ENCODE data around the gene GLIPR1L2. TPM values are rescaled to one million over a fixed set of nuclear protein-coding genes. Genes with fewer than 3 reads are reported as not detected.

GLIPR1L2 gene
- total and polyA plus RNA-seq, 10 of the 15 experiments (the other 5 are each of a cell fraction or from before 2014, with no cell fraction given) = 0.04 to 0.39 (median 0.09) TPM; not detected in 3

- Histone ChIP-seq H3K27me3 (replicated peaks in 1 of 2; ENCODE audit: control insufficient read depth in 2 of 2, insufficient read depth in 2 of 2, low read length in 1 of 2) (no peaks in the 10 kb centered on the region), H3K4me2 (ENCODE audit: control insufficient read depth, insufficient read depth) (no peak overlapping the region), H3K4me1 (ENCODE audit: control insufficient read depth, insufficient read depth, low read length) (no peaks in the 10 kb centered on the region), H3K9ac (ENCODE audit: control insufficient read depth, insufficient read depth, low read length) (no peak overlapping the region), H3K9me3 (replicated peaks; ENCODE audit: control insufficient read depth, insufficient read depth, low read length) (no peaks in the 10 kb centered on the region; the same call in 2 of the 3 replicates), H3K27ac (ENCODE audit: control insufficient read depth, insufficient read depth) (no peak overlapping the region), H3K4me3 (no peak overlapping the region), H3K79me2 (ENCODE audit: control insufficient read depth, insufficient read depth, low read length) (no peaks in the 10 kb centered on the region), H2AFZ (ENCODE audit: control insufficient read depth, low read depth, low read length) (no peak overlapping the region), H4K20me1 (ENCODE audit: control insufficient read depth, insufficient read depth) (no peaks in the 10 kb centered on the region), H3K36me3 (ENCODE audit: control insufficient read depth in 2 of 2, insufficient read depth in 2 of 2, low read length in 1 of 2) (no peaks in the 10 kb centered on the region)
- intact Hi-C loops (cut with micrococcal nuclease; ENCODE audit: unreplicated experiment) (loop anchor here (1.0 to 5.0 kb wide), 2 partner anchors 52 to 70 kb away; no protein-coding TSS in a partner anchor), in situ Hi-C loops (cut with MboI) (no loop called here)
- CTCF ChIA-PET = interaction anchor here (0.7 to 2.6 kb wide), 11 partner anchors 9 to 641 kb away, joined by 3 to 25 read pairs (median 3); partner anchors contain the start of gene GLIPR1L1
- POLR2A ChIA-PET = no interaction called here
- BruUV-seq (replicated peaks) = no TSS peak
- RAD21 ChIA-PET (ENCODE audit: unreplicated experiment) = interaction anchor here (0.6 to 1.3 kb wide), 5 partner anchors 46 to 70 kb away, joined by 3 to 7 read pairs (median 5); no protein-coding TSS in a partner anchor
- no peak for FAIRE-seq
- SMC1A ChIA-PET (ENCODE audit: uncharacterized antibody, unreplicated experiment) = interaction anchor here (0.9 to 3.3 kb wide), 6 partner anchors 35 to 106 kb away, joined by 3 to 21 read pairs (median 4); partner anchors contain the start of gene KRR1
- TF ChIP-seq SIX5 (IDR thresholded peaks at IDR 0.05; ENCODE audit: low read depth, low read length, severe bottlenecking) (no peak), RAD21 (IDR thresholded peaks at IDR 0.05; ENCODE audit: insufficient read depth, low read depth, low read length) (peak; percentile 48), POLR2AphosphoS2 (IDR thresholded peaks at IDR 0.05; ENCODE audit: low read depth, low read length) (no peak), SMC3 (IDR thresholded peaks at IDR 0.05; ENCODE audit: borderline replicate concordance, low read length) (peak; percentile 25; the same call in 1 of the 2 replicates)
- TF ChIP-seq, protein P1, sequence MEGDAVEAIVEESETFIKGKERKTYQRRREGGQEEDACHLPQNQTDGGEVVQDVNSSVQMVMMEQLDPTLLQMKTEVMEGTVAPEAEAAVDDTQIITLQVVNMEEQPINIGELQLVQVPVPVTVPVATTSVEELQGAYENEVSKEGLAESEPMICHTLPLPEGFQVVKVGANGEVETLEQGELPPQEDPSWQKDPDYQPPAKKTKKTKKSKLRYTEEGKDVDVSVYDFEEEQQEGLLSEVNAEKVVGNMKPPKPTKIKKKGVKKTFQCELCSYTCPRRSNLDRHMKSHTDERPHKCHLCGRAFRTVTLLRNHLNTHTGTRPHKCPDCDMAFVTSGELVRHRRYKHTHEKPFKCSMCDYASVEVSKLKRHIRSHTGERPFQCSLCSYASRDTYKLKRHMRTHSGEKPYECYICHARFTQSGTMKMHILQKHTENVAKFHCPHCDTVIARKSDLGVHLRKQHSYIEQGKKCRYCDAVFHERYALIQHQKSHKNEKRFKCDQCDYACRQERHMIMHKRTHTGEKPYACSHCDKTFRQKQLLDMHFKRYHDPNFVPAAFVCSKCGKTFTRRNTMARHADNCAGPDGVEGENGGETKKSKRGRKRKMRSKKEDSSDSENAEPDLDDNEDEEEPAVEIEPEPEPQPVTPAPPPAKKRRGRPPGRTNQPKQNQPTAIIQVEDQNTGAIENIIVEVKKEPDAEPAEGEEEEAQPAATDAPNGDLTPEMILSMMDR (IDR thresholded peaks at IDR 0.05 in 2 of 3, conservative IDR thresholded peaks at IDR 0.05 in 1 of 3; ENCODE audit: control insufficient read depth in 2 of 3, extremely low read depth in 1 of 3, insufficient read depth in 1 of 3, low read depth in 3 of 3, low read length in 3 of 3) = peak; percentile 35 to 42 (median 41); a peak in 3 of 6 replicates
- DNase-seq (ENCODE audit: low read depth, low spot score) = no peak
- peak; percentile 93 for ATAC-seq
- WGBS (ENCODE audit: insufficient coverage, insufficient replicate concordance, low lambda C conversion rate, missing lambda C conversion rate) = 0% methylated on average over 2 of the region's 2 CpGs
Observed at GRCh38 chr12:75437564-75437963, 46.7 kb downstream of the GLIPR1L2 start.

Measured in GM12878 (cell line).